HepG2 (cell line): Measurements from ENCODE around the gene CASS4. TPM values are rescaled to one million over a fixed set of nuclear protein-coding genes. Genes with fewer than 3 reads are reported as not detected.

Experiments used
- CHD2 ChIP-seq: IDR thresholded peaks from 2 replicates; pipeline ENCODE4 v1.6.1; 2011; ENCODE audit warnings: low read depth, low read length, improper control_type of control experiment
- FOXP1 ChIP-seq, 2 experiments: fragments of 450-650 bp in 1 of 2; IDR thresholded peaks; 2 replicates each; pipeline ENCODE4 v1.6.1; 2017 to 2018; ENCODE audit warnings: antibody characterized with exemption in 1 of 2
- NR1H2 ChIP-seq: sonication (generic); formaldehyde crosslinking; IDR thresholded peaks from 2 replicates; pipeline ENCODE4 v1.8.1; 2022; ENCODE audit warnings: low read depth, missing genetic modification reagents, borderline replicate concordance
- NR2F6 ChIP-seq, 2 experiments: IDR thresholded peaks; 2 replicates each; pipeline ENCODE4 v1.6.1; 2016; ENCODE audit warnings: antibody characterized with exemption in 1 of 2, mild to moderate bottlenecking in 1 of 2
- SMARCC2 ChIP-seq: fragments of 450-650 bp; IDR thresholded peaks from 2 replicates; pipeline ENCODE4 v1.6.1; 2017; ENCODE audit warnings: antibody characterized with exemption, mild to moderate bottlenecking
- ZNF143 ChIP-seq: sonication (generic); formaldehyde crosslinking; IDR thresholded peaks from 2 replicates; pipeline ENCODE4 v1.4.0; 2020; ENCODE audit warnings: missing genetic modification reagents
- ZNF33B ChIP-seq: sonication (generic); formaldehyde crosslinking; IDR thresholded peaks from 2 replicates; pipeline ENCODE4 v1.5.1; 2020; ENCODE audit warnings: mild to moderate bottlenecking, missing genetic modification reagents
- ZNF670 ChIP-seq: sonication (generic); formaldehyde crosslinking; IDR thresholded peaks from 2 replicates; pipeline ENCODE4 v1.8.0; 2022; ENCODE audit warnings: mild to moderate bottlenecking, missing genetic modification reagents, borderline replicate concordance
- ZNF83 ChIP-seq: sonication (generic); formaldehyde crosslinking; IDR thresholded peaks from 2 replicates; pipeline ENCODE4 v1.4.0; 2020; ENCODE audit warnings: missing genetic modification reagents, mild to moderate bottlenecking, borderline replicate concordance
- polyA plus RNA-seq, 8 experiments: library from polyadenylated mRNA; depleted of rRNA in 3 of 8; stranded (reverse) in 7 of 8; unstranded in 1 of 8; fragments of >200 nt; fragmentation: Illumina TruSeq in 4 of 8; extraction: Trizol in 4 of 8; gene quantifications; 2 replicates each; pipeline versions ENCODE4 v1.2.1 to v1.2.3, GENCODE V29; 2011 to 2016; ENCODE audit warnings: low read depth in 4 of 8, missing spikeins in 1 of 8, mixed read lengths in 1 of 8; ENCODE audit not compliant: insufficient read depth in 1 of 8
- total RNA-seq, 5 experiments: library from RNA; depleted of rRNA; stranded (reverse); fragments of >200 nt; fragmentation: Illumina TruSeq; extraction: Trizol; gene quantifications; 2 replicates each; pipeline ENCODE4 v1.2.3, GENCODE V29; 2016; ENCODE audit warnings: low read depth in 1 of 5
- TF ChIP-seq, protein P1 (sequence below), 2 experiments: sonication (generic) in 1 of 2; formaldehyde crosslinking in 1 of 2; IDR thresholded peaks; 2 replicates each; pipeline versions ENCODE4 v1.5.1 to v1.6.1; 2011 to 2020; ENCODE audit warnings: borderline replicate concordance in 1 of 2, low read depth in 1 of 2, low read length in 1 of 2, mild to moderate bottlenecking in 1 of 2, missing genetic modification reagents in 1 of 2, moderate library complexity in 1 of 2
- TF ChIP-seq, protein P2 (sequence below): sonication (generic); formaldehyde crosslinking; IDR thresholded peaks from 2 replicates; pipeline ENCODE4; 2020; ENCODE audit warnings: missing genetic modification reagents, mild to moderate bottlenecking, borderline replicate concordance
- TF ChIP-seq, protein P3 (sequence below): sonication (generic); formaldehyde crosslinking; IDR thresholded peaks from 2 replicates; pipeline ENCODE4 v1.5.1; 2020; ENCODE audit warnings: missing genetic modification reagents, mild to moderate bottlenecking, borderline replicate concordance
- TF ChIP-seq, protein P4 (sequence below): sonication (generic); formaldehyde crosslinking; IDR thresholded peaks from 2 replicates; pipeline ENCODE4 v1.5.1; 2020; ENCODE audit warnings: mild to moderate bottlenecking, missing genetic modification reagents, moderate library complexity
- TF ChIP-seq, protein P5 (sequence below): sonication (generic); formaldehyde crosslinking; IDR thresholded peaks from 2 replicates; pipeline ENCODE4 v1.8.0; 2022; ENCODE audit warnings: low read depth, missing genetic modification reagents

CASS4 gene
- total and polyA plus RNA-seq, 2 of the 13 experiments (the other 11 are each of a cell fraction or from before 2014, with no cell fraction given) = 0.17 to 0.49 TPM

DNA sequence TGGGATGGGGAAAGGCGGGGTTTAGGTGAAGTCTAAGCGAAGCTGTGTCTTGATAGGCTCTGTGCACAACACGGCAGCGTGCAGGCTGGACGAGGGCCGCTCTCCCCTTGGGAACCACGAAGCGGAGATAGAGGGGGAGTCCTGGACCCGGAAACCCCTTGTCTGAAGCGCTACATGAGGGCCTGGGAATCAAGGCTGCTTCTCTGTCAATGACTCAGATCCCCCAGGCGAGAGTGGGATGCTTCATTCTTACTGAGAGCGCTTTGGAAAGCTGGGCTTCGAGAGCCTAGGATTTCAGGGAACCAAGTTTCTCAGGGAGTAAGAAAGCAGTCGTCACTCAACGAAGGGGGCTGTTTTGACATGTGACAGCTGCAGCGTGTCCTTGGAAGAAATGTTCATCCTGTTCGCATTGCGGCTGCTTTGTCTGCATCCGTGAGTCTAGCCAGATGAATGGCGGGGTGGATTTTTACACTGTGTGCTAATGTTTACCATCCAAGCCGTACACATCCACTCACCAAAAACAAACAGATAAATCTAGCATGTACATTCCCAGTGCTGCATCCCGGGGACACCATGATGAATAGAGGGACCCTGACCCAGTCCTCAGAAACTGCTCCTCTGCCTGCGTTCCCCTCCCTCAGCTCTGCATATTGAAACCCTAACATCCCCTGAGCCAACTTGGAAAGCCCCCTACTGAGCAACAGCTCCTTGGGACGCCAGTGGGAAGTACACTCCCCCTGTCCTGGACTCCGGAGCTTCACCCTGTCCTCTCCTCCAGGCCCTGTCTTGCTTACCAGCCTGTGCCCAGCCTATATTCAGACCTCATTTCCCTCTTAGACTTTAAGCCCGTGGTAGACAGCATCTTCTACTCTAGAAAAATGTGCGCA, 31.8 kb downstream of the CASS4 start (continued):
- TF ChIP-seq, protein P1, sequence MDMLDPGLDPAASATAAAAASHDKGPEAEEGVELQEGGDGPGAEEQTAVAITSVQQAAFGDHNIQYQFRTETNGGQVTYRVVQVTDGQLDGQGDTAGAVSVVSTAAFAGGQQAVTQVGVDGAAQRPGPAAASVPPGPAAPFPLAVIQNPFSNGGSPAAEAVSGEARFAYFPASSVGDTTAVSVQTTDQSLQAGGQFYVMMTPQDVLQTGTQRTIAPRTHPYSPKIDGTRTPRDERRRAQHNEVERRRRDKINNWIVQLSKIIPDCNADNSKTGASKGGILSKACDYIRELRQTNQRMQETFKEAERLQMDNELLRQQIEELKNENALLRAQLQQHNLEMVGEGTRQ (IDR thresholded peaks at IDR 0.05; ENCODE audit: low read depth, low read length) = 0 out of 2 replicates have a peak, but pooled peaks have one; percentile 2
- TF ChIP-seq, protein P1 (CRISPR knock-in tag; IDR thresholded peaks at IDR 0.05; ENCODE audit: borderline replicate concordance) = no peak
- TF ChIP-seq, protein P2, sequence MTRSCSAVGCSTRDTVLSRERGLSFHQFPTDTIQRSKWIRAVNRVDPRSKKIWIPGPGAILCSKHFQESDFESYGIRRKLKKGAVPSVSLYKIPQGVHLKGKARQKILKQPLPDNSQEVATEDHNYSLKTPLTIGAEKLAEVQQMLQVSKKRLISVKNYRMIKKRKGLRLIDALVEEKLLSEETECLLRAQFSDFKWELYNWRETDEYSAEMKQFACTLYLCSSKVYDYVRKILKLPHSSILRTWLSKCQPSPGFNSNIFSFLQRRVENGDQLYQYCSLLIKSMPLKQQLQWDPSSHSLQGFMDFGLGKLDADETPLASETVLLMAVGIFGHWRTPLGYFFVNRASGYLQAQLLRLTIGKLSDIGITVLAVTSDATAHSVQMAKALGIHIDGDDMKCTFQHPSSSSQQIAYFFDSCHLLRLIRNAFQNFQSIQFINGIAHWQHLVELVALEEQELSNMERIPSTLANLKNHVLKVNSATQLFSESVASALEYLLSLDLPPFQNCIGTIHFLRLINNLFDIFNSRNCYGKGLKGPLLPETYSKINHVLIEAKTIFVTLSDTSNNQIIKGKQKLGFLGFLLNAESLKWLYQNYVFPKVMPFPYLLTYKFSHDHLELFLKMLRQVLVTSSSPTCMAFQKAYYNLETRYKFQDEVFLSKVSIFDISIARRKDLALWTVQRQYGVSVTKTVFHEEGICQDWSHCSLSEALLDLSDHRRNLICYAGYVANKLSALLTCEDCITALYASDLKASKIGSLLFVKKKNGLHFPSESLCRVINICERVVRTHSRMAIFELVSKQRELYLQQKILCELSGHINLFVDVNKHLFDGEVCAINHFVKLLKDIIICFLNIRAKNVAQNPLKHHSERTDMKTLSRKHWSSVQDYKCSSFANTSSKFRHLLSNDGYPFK (CRISPR knock-in tag) = no peak
- TF ChIP-seq NR2F6 (IDR thresholded peaks at IDR 0.05) (no peak), NR2F6 (CRISPR knock-in tag; IDR thresholded peaks at IDR 0.05) (no peak), ZNF143 (no peak), ZNF670 (no peak), ZNF83 (no peak), NR1H2 (CRISPR knock-in tag) (no peak), ZNF33B (no peak), CHD2 (no peak), FOXP1 (IDR thresholded peaks at IDR 0.05) (no peak), FOXP1 (CRISPR knock-in tag; IDR thresholded peaks at IDR 0.05) (peak; percentile 27; the same call in 1 of the 2 replicates), SMARCC2 (no peak)
- TF ChIP-seq, protein P3, sequence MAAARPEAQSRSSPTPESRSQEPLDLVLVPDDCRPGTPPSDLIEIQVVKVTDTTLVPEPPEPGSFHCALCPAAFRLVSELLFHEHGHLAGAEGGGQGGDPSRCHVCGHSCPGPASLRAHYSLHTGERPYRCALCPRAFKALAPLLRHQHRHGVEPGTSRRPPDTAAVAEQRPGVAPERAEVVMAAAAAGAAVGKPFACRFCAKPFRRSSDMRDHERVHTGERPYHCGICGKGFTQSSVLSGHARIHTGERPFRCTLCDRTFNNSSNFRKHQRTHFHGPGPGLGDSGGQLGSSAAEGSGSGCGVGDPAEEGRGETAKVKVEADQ = no peak
- TF ChIP-seq, protein P4, sequence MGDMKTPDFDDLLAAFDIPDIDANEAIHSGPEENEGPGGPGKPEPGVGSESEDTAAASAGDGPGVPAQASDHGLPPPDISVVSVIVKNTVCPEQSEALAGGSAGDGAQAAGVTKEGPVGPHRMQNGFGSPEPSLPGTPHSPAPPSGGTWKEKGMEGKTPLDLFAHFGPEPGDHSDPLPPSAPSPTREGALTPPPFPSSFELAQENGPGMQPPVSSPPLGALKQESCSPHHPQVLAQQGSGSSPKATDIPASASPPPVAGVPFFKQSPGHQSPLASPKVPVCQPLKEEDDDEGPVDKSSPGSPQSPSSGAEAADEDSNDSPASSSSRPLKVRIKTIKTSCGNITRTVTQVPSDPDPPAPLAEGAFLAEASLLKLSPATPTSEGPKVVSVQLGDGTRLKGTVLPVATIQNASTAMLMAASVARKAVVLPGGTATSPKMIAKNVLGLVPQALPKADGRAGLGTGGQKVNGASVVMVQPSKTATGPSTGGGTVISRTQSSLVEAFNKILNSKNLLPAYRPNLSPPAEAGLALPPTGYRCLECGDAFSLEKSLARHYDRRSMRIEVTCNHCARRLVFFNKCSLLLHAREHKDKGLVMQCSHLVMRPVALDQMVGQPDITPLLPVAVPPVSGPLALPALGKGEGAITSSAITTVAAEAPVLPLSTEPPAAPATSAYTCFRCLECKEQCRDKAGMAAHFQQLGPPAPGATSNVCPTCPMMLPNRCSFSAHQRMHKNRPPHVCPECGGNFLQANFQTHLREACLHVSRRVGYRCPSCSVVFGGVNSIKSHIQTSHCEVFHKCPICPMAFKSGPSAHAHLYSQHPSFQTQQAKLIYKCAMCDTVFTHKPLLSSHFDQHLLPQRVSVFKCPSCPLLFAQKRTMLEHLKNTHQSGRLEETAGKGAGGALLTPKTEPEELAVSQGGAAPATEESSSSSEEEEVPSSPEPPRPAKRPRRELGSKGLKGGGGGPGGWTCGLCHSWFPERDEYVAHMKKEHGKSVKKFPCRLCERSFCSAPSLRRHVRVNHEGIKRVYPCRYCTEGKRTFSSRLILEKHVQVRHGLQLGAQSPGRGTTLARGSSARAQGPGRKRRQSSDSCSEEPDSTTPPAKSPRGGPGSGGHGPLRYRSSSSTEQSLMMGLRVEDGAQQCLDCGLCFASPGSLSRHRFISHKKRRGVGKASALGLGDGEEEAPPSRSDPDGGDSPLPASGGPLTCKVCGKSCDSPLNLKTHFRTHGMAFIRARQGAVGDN (CRISPR knock-in tag) = peak; percentile 32; the same call in 1 of the 2 replicates
- TF ChIP-seq, protein P5, sequence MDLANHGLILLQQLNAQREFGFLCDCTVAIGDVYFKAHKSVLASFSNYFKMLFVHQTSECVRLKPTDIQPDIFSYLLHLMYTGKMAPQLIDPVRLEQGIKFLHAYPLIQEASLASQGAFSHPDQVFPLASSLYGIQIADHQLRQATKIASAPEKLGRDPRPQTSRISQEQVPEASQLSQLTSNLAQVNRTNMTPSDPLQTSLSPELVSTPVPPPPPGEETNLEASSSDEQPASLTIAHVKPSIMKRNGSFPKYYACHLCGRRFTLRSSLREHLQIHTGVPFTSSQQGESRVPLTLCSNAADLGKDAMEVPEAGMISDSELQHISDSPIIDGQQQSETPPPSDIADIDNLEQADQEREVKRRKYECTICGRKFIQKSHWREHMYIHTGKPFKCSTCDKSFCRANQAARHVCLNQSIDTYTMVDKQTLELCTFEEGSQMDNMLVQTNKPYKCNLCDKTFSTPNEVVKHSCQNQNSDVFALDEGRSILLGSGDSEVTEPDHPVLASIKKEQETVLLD (CRISPR knock-in tag) = no peak
